BE2C (cell line): ENCODE measurements around the gene CHST11.

Experiments
- DNase-seq: peaks from one replicate; pipeline ENCODE4 v3.0.0-alpha.2; 2020
- H3K27me3 ChIP-seq: fragments of 250-450 bp; sonication (Bioruptor Pico); 2 replicates; pipeline ENCODE4 v1.5.1; 2020; ENCODE audit warnings: mild to moderate bottlenecking
- H3K36me3 ChIP-seq: fragments of 250-450 bp; sonication (Bioruptor Pico); 2 replicates; pipeline ENCODE4 v1.5.1; 2020; ENCODE audit warnings: mild to moderate bottlenecking
- H3K4me1 ChIP-seq: fragments of 250-450 bp; sonication (Bioruptor Pico); 2 replicates; pipeline ENCODE4 v1.5.1; 2020
- H3K4me3 ChIP-seq: 2 replicates; pipeline ENCODE4 v1.5.1; 2011; ENCODE audit warnings: low read depth, low read length
- H3K9me3 ChIP-seq: fragments of 250-450 bp; sonication (Bioruptor Pico); 2 replicates; pipeline ENCODE4 v1.5.1; 2020
- CTCF ChIP-seq: IDR thresholded peaks from 2 replicates; pipeline ENCODE4 v1.5.1; 2012; ENCODE audit warnings: mild to moderate bottlenecking, low read depth, low read length

CHST11 gene

GRCh38 chr12:104712968-104713367, 256.2 kb downstream of the CHST11 start:
- Histone ChIP-seq H3K36me3 (no peaks in the 10 kb centered on the region), H3K4me1 (peaks cover 28% of the 10 kb centered on the region), H3K27me3 (no peaks in the 10 kb centered on the region), H3K4me3 (no peak overlapping the region), H3K9me3 (no peaks in the 10 kb centered on the region)
- DNase-seq, result no peak
- TF ChIP-seq CTCF, result no peak

- Histone ChIP-seq H3K27me3 (no peaks in the 10 kb centered on the region), H3K9me3 (no peaks in the 10 kb centered on the region), H3K36me3 (no peaks in the 10 kb centered on the region), H3K4me1 (peaks cover 28% of the 10 kb centered on the region), H3K4me3 (no peak overlapping the region)
- TF ChIP-seq CTCF, result no peak
- no peak for DNase-seq
Measured at GRCh38 chr12:104713444-104713843, 256.7 kb downstream of the CHST11 start.

GRCh38 chr12:104714369-104714768, 257.6 kb downstream of the CHST11 start:
- peaks cover 36% of the 10 kb centered on the region for H3K4me1 ChIP-seq
- H3K9me3 ChIP-seq, result no peaks in the 10 kb centered on the region
- no peak for TF ChIP-seq CTCF
- H3K4me3 ChIP-seq, result no peak overlapping the region
- H3K27me3 ChIP-seq, result no peaks in the 10 kb centered on the region
- H3K36me3 ChIP-seq, result no peaks in the 10 kb centered on the region
- DNase-seq, result no peak

- TF ChIP-seq CTCF, result no peak
- Histone ChIP-seq H3K9me3 (no peaks in the 10 kb centered on the region), H3K4me1 (peaks cover 46% of the 10 kb centered on the region), H3K4me3 (peak overlapping the region; percentile 36; the same call in 1 of the 2 replicates), H3K36me3 (no peaks in the 10 kb centered on the region), H3K27me3 (no peaks in the 10 kb centered on the region)
- no peak for DNase-seq
Measured at GRCh38 chr12:104716172-104716571, 259.4 kb downstream of the CHST11 start.

- Histone ChIP-seq H3K4me3 (no peak overlapping the region), H3K36me3 (no peaks in the 10 kb centered on the region), H3K27me3 (no peaks in the 10 kb centered on the region), H3K9me3 (no peaks in the 10 kb centered on the region), H3K4me1 (peaks cover 61% of the 10 kb centered on the region)
- no peak for TF ChIP-seq CTCF
- no peak for DNase-seq
Measured at GRCh38 chr12:104718304-104718929, 261.7 kb downstream of the CHST11 start.

GRCh38 chr12:104719700-104720338, 263.1 kb downstream of the CHST11 start:
- no peak for DNase-seq
- TF ChIP-seq CTCF, result no peak
- H3K9me3 ChIP-seq, result no peaks in the 10 kb centered on the region
- H3K4me1 ChIP-seq, result peaks cover 70% of the 10 kb centered on the region
- no peaks in the 10 kb centered on the region for H3K27me3 ChIP-seq
- H3K4me3 ChIP-seq, result no peak overlapping the region
- H3K36me3 ChIP-seq, result no peaks in the 10 kb centered on the region
